Pancreas (tissue), 10 donors: ENCODE measurements around the gene CFAP410. TPM values are rescaled to one million over a fixed set of nuclear protein-coding genes. Genes with fewer than 3 reads are reported as not detected.

Experiments
- ATAC-seq, 4 donors: fragments of 200-7000 bp; cut with Tn5 transposase; one replicate each; pipeline versions ENCODE4 v1.8.0 to v1.9.1; 2020; ENCODE audit warnings: mild to moderate bottlenecking in 4 of 4, moderate library complexity in 4 of 4
- DNase-seq, 6 donors: peaks; one replicate each; pipeline ENCODE4 v3.0.0-alpha.2; 2020
- FAIRE-seq: peaks from 2 replicates; lab custom pipeline; 2012; peaks lifted over from hg19 to GRCh38; lab: Jason Lieb, UNC
- H3K27ac ChIP-seq, 4 donors: fragments of 200-600 bp; sonication (generic); 1 replicate in 3 of 4; 2 replicates in 1 of 4; pipeline versions ENCODE4 v1.5.0 to v1.8.0; 2020
- H3K27me3 ChIP-seq, 4 donors: fragments of 200-600 bp; one replicate each; pipeline ENCODE4 v1.8.0; 2021
- H3K36me3 ChIP-seq, 3 donors: fragments of 200-600 bp; sonication (generic) in 1 of 3; one replicate each; pipeline versions ENCODE4 v1.5.0 to v1.8.0; 2020 to 2021
- H3K4me1 ChIP-seq, 3 donors: fragments of 200-600 bp; one replicate each; pipeline ENCODE4 v1.8.0; 2021
- H3K4me3 ChIP-seq, 4 donors: fragments of 200-600 bp; sonication (generic) in 2 of 4; one replicate each; pipeline versions ENCODE4 v1.5.0 to v1.8.0; 2020 to 2021
- H3K9me3 ChIP-seq, 4 donors: fragments of 200-600 bp; one replicate each; pipeline ENCODE4 v1.8.0; 2021
- WGBS, 2 donors: extraction: QIAGEN DNeasy Blood & Tissue Kit; methylation state at CpG; one replicate each; pipeline ENCODE4 v1.1.7; 2013; 5-methylcytosine and 5-hydroxymethylcytosine counted together
- intact Hi-C, 3 donors: fragments of 100-400 bp; cut with DNase I; formaldehyde crosslinking; loops; one replicate each; pipeline versions ENCODE4 v1.11.1 to v1.14.2; 2022
- polyA plus RNA-seq, 2 donors: library from polyadenylated mRNA; stranded (reverse); fragments of 200-250 nt; gene quantifications; one replicate each; pipeline ENCODE4 v1.2.3, GENCODE V29; 2013
- total RNA-seq, 6 donors: library from RNA; stranded (reverse); fragmentation: NEBNext Ultra II Directional in 4 of 6; extraction: Animal tissue kit (Norgen Biotek cat#: 25700) in 4 of 6; gene quantifications; one replicate each; pipeline versions ENCODE4 v1.2.1 to v1.2.4, GENCODE V29; 2021 to 2023
- TF ChIP-seq, protein P1 (sequence below), 4 donors: fragments of 200-600 bp; sonication (generic) in 3 of 4; IDR thresholded peaks; one replicate each; pipeline versions ENCODE4 v1.5.0 to v1.8.0; 2021; ENCODE audit warnings: antibody characterized with exemption in 4 of 4
- donor health status: healthy with polysubstance abuse.
- donor health status: DM: no; HTN: no; CAD: no; lungs with moderate emphysema.
- donor health status: DM: no; HTN: no; CAD: no.
- donor health status: control.
- donor health status: control.
- donor health status: Bipolar disorder and iron deficiency.
- donor health status: DM: yes; HTN: yes; CAD: no.
- donor health status: DM: no; HTN: no; CAD: no.
- donor health status: DM: no; HTN: no; CAD: no.
- donor health status: DM: yes; HTN: yes; CAD: no.

Gene CFAP410
- total and polyA plus RNA-seq, 8 donors = 10.3 to 118 (median 16.3) TPM

DNA sequence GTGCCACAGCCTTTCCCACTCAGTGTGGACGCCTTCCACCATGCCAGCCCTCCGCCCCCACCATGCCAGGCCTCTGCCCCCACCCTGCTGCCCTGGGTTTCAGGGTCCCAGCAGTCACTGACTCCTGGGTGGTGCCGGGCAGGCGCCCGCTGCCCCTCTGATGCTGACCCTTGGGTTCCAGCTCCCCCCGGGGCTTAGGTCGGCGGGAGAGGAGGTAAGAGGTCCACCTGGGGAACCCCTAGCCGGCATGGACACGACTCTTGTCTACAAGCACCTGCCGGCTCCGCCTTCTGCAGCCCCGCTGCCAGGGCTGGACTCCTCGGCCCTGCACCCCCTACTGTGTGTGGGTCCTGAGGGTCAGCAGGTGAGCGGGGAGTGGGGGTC, 46.4 kb downstream of the CFAP410 start:
- peak in 2 of 6 donors; percentile 28 to 65 for DNase-seq
- no peak for FAIRE-seq
- intact Hi-C loops = no loop called here
- no peaks in the 10 kb centered on the region for H3K36me3 ChIP-seq
- no peak overlapping the region for H3K4me3 ChIP-seq
- WGBS, 2 donors = 56 to 71% methylated on average over 13 to 15 of the region's 15 CpGs
- H3K27me3 ChIP-seq = no peaks in the 10 kb centered on the region
- H3K27ac ChIP-seq = no peak overlapping the region
- peaks cover 0 to 4% (median 2%) of the 10 kb centered on the region in 3 donors for H3K4me1 ChIP-seq
- TF ChIP-seq, protein P1, sequence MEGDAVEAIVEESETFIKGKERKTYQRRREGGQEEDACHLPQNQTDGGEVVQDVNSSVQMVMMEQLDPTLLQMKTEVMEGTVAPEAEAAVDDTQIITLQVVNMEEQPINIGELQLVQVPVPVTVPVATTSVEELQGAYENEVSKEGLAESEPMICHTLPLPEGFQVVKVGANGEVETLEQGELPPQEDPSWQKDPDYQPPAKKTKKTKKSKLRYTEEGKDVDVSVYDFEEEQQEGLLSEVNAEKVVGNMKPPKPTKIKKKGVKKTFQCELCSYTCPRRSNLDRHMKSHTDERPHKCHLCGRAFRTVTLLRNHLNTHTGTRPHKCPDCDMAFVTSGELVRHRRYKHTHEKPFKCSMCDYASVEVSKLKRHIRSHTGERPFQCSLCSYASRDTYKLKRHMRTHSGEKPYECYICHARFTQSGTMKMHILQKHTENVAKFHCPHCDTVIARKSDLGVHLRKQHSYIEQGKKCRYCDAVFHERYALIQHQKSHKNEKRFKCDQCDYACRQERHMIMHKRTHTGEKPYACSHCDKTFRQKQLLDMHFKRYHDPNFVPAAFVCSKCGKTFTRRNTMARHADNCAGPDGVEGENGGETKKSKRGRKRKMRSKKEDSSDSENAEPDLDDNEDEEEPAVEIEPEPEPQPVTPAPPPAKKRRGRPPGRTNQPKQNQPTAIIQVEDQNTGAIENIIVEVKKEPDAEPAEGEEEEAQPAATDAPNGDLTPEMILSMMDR (IDR thresholded peaks at IDR 0.05) = no peak
- H3K9me3 ChIP-seq = no peaks in the 10 kb centered on the region
- ATAC-seq = no peak

DNA sequence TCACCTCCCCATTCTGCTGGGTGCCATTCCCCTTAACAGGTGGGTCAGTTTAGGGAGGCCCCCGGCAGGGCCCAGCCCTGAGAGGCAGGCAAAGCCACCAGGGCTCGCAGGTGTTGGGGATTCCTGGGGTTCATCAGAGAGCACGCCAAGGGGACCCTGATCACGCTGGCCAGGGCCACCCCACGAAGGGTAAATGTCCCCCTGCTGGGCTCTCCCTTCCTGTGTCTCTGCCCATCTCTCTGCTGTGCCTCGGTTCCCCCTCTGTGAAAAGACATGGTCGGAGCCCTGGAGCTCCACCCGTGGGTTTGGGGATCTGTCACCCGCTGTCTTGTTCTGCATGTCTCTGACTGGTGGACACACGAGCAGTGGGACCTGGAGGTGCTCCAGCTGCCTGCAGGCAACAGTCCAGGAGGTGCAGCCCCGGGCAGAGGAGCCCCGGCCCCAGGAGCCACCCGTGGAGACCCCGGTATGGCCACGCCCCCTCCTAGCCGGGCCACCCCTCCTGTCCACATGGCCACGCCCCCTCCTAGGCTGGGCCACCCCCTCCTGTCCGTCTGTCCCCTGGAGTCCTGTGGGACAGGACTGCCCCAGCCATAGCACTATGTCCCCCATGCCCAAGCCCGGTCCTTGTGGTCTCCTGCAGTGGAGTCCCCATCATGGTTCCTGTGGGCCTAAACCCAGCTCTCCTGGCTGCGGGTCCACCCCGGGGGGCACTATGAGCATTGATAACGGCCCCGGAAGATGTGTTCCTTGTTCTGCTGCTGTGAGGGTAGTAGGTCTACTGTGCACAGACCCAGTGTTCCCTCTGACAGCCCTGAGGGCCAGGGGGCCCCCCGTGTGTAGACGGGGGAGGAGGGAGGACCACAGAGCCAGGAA, 47.0 kb downstream of the CFAP410 start:
- Histone ChIP-seq H3K4me1 (no peaks in the 10 kb centered on the region), H3K27ac (no peak overlapping the region), H3K4me3 (no peak overlapping the region), H3K9me3 (no peaks in the 10 kb centered on the region), H3K27me3 (no peaks in the 10 kb centered on the region), H3K36me3 (no peaks in the 10 kb centered on the region)
- WGBS, 2 donors = 49 to 53% methylated on average over 25 of the region's 25 CpGs
- TF ChIP-seq, protein P1 (IDR thresholded peaks at IDR 0.05) = no peak
- ATAC-seq (peak in 1 of 4 donors; percentile 23), FAIRE-seq (no peak), DNase-seq (peak in 2 of 6 donors; percentile 58 to 76)
- intact Hi-C loops = no loop called here

DNA sequence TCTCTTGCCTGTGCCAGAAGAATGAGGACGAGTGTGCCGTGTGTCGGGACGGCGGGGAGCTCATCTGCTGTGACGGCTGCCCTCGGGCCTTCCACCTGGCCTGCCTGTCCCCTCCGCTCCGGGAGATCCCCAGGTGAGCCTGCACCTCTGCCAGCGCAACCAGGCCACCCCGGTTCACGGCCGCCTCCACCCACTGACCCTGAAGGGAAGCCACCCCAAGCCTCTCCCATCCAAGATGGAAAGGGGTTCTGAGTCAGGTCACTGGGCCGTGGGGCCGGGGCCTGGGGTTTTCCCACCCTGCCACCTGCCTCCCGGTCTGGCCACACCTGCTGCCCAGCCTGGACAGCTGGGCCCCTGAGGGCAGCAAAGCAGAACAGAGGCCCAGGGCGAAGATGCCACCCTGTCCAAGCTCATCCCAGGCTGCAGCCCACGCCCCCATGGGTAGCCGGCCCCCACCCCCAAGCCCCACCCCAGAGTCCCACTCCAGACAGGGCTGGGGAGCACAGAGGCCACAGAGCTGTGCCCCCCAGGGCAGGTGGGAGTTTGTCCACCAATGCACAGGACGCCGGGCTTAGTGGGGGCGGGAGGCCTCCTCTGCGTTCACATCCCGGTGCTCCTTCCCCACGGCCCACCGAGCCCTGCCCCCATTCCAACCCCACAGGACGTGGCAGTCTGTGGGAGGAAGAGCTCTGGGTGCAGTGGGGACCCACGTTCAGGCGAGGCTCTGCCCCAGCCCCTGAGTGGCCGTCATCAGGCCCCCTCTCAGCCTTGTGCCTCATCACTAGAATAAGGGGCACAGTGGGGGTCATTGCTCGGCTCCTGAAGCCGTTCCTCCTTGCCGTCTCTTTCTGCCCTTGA, 47.9 kb downstream of the CFAP410 start:
- H3K36me3 ChIP-seq = no peaks in the 10 kb centered on the region
- no peaks in the 10 kb centered on the region for H3K4me1 ChIP-seq
- ATAC-seq (no peak), DNase-seq (peak in 2 of 6 donors; percentile 17 to 62), FAIRE-seq (no peak)
- intact Hi-C loops = no loop called here
- H3K27me3 ChIP-seq = no peaks in the 10 kb centered on the region
- no peak overlapping the region for H3K27ac ChIP-seq
- WGBS, 2 donors = 63 to 72% methylated on average over 24 to 33 of the region's 33 CpGs
- H3K4me3 ChIP-seq = no peak overlapping the region
- TF ChIP-seq, protein P1 (IDR thresholded peaks at IDR 0.05) = no peak
- H3K9me3 ChIP-seq = no peaks in the 10 kb centered on the region

DNA sequence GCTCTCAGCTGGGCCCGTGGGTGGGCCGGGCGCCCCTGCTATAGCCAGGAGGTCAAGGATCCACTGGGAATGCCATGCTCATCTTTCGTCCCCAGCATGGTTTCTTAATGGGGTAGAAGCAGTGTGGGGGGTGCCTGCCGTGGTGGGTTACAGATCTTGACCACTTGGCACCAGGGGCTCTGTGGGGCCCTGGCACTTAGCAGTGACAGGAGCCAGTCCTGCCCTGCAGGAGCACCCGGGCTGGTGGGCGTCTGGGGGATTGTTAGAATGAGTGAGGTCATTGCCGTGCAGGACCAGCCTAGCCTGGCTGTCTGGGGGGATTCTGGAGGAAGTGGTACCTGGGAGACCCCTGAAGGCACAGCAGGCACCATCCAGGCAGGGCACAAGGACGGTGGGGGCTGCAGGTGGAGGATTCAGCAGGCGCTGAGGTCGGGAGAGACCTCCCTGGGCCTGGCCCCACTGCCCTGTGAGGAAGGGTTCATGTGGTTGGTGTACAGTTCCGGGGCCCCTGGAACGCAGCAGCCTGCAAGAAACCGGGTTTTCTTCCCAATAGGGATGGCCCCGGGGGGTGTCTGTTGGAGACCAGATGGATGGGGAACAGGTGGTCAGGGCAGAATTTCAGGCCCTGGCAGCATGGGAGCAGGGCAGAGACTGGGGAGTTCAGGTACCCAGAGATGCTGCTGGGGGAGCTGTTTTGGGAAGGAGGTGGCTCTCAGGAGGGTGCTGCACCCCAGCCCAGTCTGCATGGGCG, 48.7 kb downstream of the CFAP410 start:
- H3K27me3 ChIP-seq = no peaks in the 10 kb centered on the region

More for the DNA sequence above, 48.7 kb downstream of the CFAP410 start:
- TF ChIP-seq, protein P1 (IDR thresholded peaks at IDR 0.05) = no peak
- Histone ChIP-seq H3K4me1 (no peaks in the 10 kb centered on the region), H3K27ac (no peak overlapping the region), H3K4me3 (no peak overlapping the region), H3K9me3 (no peaks in the 10 kb centered on the region), H3K36me3 (no peaks in the 10 kb centered on the region)
- intact Hi-C loops = no loop called here
- WGBS, 2 donors = 59 to 75% methylated on average over 15 to 16 of the region's 16 CpGs
- ATAC-seq (no peak), FAIRE-seq (no peak), DNase-seq (peak in 1 of 6 donors; percentile 40)
